HK-2 (cell line): ENCODE data around the gene POLE.
"Not testable (repeated sequence)": the region's sequence is repeated elsewhere in the genome, so short reads cannot be mapped to it uniquely, and the experiment has no call there.

Experiments used
- DNase-seq: peaks from one replicate; pipeline ENCODE4 v3.0.0-alpha.2; 2018; ENCODE audit not compliant: unreplicated experiment

The POLE gene

DNA sequence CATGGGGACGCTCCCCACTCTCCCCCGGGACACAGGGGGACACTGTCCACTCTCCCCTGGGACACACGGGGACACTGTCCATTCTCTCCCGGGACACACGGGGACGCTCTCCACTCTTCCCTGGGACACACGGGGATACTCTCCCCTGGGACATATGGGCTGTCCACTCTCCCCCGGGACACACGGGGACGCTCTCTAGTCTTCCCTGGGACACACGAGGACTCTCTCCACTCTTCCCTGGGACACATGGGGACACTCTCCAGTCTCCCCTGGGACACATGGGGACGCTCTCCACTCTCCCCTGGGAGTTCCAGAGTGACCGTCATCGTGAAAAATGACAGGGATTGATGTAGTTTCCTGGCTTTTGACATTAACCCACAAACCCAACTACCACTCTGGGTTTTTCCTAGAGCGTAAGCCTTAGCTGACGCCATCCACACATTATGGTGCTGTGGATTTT lies 71.5 kb downstream of the POLE start:
- no peak for DNase-seq

DNA sequence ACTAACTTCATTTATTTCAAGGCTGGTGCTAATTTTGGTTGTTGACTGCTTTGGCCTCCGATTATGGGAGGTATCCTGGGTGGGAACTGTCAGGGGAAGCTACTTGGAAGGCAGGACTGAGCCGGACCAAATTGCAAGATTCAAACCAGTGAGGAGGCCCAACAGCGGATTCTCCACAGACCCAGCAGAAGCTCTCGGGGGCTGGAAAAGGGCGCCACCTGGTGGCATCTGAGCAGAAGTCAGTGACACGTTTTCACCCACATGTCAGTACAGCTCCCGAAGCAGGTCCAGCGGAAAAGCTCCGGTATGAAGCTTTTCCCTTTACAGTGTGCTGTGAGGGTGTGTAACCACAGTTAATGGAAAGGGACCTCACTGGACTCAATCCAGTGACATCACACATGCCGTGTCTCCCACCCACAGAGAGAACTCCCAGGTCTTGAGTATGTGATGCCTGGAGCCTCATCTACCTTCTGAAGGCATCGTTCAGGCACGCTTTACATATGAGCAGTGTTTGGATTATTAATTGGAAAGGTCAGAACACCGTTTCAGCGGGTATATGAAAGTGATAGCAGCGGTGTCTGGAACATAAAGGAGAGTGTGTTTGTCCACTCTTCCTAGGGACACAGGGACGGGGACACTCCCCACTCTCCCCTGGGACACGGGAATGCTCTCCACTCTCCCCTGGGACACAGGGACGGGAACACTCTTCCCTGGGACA lies 72.1 kb downstream of the POLE start:
- peak; percentile 77 for DNase-seq

DNA sequence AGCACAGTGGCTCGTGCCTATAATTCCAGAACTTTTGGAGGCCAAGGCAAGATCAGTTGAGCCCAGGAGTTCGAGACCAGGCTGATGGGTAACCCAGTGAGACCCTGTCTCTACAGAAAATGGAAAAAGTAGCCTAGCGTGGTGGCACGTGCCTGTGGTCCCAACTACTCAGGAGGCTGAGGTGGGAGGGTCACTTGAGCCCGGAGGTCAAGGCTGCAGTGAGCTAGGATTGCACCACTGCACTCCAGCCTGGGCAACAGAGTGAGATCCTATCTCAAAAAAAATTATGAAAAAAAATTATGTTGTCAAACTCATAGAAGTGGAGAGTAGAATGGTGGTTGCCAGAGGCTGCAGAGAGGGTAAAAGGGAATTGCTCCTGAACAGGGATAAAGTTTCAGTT lies 73.1 kb downstream of the POLE start:
- DNase-seq, result no peak

GRCh38 chr12:132611620-132612019 lies 75.5 kb downstream of the POLE start:
- no peak for DNase-seq

GRCh38 chr12:132610866-132611602 lies 76.1 kb downstream of the POLE start:
- no peak for DNase-seq

DNA sequence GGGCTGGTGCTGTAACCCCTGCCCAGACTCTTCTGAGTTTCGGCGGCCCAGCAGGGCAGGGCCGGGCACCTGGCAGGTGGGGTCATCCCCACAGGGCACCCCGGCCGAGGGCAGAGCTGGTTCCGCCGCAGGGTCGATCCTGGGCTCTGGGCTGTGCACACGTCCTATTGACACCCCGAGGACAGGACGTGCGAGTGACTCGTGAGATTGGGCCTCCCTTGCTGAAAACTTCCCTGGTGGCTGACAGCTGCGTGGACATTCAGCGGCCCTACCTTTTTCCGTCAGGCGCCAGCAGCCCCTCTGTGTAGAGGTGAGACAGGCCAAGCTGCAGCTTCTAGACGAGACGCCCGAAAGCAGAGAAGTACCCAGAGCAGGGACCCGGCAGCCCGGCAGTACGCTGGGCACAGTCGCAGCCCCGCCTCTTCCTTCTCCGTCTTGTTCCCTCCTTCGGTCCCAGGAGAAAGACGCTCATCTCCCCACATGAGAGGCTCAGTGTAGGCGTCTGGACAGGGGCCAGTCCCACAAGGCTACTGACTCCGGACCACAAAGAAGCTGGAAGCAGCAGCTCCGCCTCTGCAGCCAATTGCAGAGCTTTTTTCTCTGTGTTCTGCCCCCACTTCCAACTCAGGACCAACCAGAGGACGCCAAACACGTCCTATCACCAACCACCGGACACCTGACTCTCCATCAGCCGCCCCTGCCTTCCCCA lies 76.9 kb downstream of the POLE start, which contains the start of gene LRCOL1:
LRCOL1 (minus strand) TSS at position 532 of the 709 bp plus-strand sequence. CDS start 4,331 bp downstream, outside the sequence.
- no peak for DNase-seq

DNA sequence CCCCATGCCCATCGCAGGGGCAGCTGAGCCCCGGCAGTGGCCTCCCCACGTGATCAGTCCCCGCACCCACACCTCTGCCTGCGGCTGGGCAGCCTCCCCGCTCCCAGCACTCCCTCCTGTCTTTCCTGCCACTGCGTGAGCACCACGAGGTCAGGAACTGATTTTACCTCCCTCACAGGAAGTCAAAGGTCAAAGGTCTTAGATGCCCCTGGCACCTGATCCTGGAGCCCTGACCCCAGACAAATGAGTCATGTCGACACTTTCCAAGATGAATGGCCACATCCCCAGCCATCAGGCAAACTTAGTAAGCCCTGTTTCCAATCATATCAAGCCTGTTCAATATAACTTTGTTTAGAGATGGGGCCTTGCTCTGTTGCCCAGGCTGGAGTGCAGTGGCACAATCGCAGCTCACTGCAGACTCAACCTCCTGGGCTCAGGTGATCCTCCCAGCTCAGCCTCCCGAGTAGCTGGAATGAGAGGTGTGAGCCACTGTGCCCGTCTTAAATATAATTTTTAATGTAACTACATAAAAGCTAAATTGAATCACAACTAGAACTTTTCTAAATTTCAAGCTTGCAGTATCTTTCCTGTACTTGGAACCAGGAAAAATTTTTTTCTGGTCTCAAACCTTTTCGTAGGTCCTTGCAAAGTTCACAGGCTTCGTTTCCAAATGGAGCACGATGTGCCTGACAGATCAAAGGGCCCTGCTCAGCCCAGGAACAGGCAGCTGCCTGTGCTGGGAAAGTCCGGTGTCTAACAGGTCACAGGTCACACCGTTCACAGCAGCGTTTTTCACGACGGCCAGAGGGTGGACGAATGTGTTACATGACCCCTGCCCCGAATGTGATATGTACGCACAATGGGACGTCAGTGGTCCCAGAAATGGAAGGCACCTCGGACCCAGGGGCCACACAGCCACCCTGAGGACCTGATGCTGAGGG lies 78.6 kb downstream of the POLE start:
- no peak for DNase-seq

- DNase-seq, result no peak
These were observed 80.2 kb downstream of the POLE start for GRCh38 chr12:132606927-132607326.

DNA sequence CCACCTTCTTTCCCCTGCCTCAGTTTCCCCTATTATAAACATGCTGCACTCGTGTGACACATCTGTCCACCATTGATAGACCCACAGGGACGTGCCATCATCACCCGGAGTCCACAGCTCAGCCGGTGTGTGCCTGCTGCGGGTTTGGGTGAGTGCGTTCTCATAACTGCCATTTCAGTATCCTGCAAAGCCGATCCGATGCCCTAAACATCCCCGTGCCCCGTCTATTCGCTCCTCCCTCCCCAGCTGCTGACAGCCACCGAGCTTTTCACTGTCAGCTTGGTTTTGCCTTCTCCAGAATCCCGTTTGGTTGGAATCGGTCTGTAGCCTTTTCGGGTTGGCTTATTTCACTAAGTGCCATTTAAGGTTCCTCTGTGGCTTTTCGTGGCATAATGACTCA lies 80.7 kb downstream of the POLE start:
- DNase-seq, result no peak

DNA sequence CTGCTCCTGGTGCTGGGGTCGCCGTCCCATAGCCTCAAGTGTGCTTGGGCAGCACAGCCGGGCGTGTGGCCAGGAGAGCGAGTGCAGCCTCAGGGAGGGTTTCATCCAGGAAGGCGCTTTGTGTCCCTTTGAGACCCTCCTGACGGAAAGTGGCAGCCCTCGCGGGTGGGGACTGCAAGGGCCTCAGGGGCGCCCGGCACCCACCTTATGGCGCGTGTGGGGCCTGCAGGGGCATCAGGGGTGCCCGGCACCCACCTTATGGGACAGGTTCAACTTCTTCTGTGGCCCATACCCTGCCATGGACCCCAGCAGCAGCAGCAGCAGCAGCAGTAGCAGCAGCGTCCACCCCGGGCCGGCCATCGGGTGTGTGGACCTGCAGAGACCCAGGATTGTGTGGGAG lies 81.2 kb downstream of the POLE start:
- DNase-seq, result no peak

DNA sequence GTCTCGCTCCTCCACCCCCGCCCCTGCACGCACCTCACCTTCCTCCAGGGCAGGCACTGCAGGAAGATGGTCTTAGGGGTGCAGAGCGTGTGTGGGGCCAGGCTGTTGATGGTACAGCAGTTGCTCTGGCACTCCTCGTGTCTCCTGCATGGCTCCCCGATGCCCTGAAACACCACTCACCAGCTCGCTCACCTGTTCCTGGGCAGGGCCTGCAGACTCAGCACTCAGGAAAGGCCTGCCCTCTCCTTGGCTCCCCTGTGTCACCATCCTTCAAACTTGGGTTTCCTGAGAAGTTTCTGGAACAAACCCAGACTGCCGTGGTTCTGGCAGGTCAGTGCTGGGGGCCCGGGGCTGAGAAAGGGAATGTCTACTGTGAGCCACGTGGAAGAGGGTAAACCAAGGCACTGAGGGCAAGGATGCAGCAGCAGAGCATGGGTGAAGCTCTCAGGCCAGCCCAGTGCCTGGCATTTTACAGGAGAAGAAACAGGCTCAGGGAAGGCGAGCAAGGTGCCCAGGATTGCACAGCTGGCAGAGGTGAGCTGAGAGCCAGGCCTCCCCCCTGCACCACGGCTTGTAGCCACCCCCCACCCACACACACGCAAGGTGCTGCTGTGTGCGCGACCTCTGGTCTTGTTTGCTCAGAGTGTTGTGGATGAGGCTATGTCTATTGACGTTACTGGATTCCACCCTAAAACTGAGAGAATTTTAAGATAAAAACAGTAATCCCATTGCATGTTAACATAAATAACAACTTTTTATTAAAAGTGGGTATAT lies 82.3 kb downstream of the POLE start:
- no peak for DNase-seq

- DNase-seq, result no peak
These were observed 83.0 kb downstream of the POLE start for GRCh38 chr12:132604151-132604618.

DNA sequence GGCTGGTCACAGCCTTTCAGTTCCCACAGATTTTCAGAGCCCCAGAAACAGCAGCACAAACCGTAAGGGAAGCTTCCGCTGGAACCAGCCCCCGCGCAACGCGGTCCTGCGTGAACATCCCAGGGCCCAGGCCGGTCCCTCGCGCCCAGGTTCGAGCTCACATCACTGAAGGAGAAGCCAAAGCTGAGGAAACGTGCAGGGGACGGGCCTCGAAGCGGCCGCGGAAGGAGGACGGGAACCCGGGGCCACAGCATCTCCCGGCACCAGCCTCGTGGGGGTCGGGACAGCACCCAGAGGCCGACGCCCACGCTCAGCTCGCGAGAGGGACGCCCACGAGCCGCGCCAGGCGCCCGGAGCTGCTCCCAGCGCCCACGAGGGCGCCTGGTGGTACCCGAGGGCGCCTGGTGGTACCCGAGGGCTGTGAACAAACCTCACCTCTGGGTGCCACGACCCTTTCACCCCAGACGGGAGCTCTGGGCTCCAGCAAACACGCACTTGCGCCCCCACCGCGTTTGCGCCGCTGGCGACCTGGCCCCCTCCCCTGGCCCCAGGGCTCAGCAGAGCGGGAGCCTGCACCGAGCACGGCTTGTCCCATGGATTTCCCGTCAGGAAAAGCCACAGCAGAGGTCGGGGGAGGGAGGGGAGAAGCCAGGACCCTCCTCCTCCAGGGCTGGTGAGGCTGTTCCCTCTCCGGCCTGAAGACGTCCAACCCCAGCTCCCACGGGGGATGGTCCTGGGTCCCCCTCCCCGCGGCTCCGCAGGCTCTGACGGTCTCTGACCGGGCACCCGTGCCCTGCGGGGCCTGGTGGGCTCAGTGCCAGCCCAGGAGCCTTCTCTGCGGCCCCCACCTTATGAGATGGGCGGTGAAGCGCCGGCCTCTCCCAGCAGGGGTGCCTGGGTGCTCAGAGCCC lies 83.6 kb downstream of the POLE start:
- no peak for DNase-seq

GRCh38 chr12:132602572-132603239 lies 84.4 kb downstream of the POLE start:
- no peak for DNase-seq

DNA sequence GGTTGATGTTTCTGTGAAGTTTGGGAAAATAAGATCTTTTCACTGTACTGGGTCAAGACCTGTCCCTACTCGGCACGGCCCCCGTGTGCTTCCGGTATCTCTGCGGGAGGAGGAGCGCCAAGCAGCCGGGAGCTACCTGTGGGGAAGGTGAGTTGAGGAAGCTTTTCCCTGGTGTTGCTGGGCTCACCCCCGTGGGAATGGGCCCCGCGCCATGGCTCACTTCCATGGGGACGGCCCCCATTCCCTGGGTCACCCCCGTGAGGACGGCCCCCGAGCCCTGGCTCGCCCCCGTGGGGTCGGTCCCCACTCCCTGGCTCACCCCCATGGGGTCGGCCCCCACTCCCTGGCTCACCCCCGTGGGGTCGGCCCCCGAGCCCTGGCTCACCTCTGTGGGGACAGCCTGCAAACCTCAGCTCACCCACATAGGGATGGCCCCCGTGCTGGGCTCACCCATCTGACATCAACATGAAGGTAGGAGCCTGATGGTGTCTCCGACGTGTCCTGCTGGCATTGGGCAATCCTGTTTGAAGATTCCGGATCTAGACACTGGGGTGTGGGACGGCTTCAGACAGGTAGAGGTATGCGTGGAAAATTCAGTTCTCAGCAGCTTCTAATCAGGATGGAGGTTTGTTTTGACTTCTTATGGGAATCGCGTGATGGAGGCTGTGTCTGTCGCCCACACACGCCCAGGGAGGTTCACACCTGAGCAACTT lies 85.8 kb downstream of the POLE start:
- DNase-seq, result no peak

- DNase-seq, result peak; percentile 70
These were observed 86.8 kb downstream of the POLE start for GRCh38 chr12:132600048-132601032.

GRCh38 chr12:132599502-132599901 lies 87.6 kb downstream of the POLE start:
- DNase-seq, result not testable (repeated sequence)
